HG03280 (cell line): ENCODE measurements around the gene HHAT.

Source experiments
- ATAC-seq: cut with Tn5 transposase; IDR thresholded peaks from one replicate; pipeline ENCODE4 v1.9.1; 2021; ENCODE audit warnings: mild to moderate bottlenecking, moderate library complexity; ENCODE audit not compliant: unreplicated experiment

HHAT gene

GRCh38 chr1:210328746-210329503 lies at the start of gene HHAT:
TSS of gene HHAT (plus strand) at chr1:210328902. CDS start at chr1:210348976, 20,074 bp downstream.
- ATAC-seq: peak; percentile 45

DNA sequence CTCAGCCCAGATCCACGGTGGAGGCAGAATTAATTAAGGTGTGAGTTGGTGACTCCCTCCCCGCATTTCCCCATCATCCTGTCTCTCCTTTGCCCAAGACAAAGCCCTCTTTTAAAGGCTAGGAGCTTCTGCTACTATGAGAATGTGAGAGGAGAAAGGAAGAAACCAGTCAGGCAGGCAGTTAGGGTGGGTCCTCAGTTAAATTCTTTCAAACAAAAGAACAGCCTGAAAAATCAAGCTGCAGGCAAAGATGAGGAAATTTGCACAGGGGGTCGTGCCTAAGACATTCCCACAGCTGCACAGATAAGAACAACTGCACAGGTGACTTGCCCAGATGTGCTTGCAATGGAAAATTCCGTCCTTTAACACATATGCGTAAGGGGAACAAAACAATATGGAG lies 48.5 kb upstream of the HHAT start:
- ATAC-seq: no peak

GRCh38 chr1:210288116-210288515 lies 40.6 kb upstream of the HHAT start:
- no peak for ATAC-seq

DNA sequence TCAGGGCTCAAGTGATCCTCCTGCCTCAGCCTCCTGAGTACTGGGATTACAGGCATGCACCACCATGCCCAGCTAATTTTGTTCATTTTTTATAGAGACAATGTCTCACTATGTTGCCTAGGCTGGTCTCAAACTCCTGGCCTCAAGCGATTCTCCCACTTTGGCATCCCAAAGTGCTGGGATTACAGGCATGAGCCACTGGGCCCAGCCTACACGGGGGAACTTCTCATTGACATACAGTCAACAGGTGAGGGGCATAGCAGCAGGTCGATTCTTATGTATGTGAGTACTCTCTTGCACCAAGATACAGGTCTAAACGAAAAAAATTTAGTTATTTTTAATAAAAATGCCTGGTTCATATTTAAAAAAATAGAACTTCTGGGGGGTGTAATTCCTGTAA lies 39.5 kb upstream of the HHAT start:
- ATAC-seq: no peak

DNA sequence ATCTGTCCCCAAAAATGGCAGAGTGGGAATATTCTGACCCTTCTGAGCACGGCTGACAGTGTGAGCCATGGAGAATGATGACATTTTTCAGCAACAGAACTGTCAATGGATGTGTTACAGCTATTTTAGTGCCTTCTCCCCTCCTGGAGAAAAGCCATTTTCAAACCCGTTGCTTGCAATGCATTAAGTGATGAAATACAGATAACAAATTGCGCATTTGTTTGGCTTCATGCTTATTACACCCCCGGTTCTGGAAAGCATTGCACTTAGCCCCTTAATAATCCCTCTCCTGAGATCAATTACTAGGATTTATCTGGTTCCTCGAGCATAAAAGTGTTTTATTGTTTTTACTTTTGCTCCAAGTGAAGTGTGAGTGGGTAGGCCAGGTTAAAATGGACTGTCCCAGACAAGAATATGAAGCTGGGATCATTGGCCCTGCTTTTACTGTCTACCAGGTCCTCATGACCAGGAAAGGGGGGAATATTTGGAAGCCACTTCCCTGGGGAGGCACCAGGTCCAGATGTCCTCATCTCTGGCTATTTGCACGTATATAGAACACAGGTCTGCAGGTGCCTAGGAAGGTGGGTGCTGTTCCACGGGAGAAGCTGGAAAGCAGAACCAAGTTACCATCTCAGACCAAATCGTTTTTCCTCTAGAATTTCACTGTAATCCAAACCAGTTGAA lies 37.5 kb upstream of the HHAT start:
- ATAC-seq: no peak

DNA sequence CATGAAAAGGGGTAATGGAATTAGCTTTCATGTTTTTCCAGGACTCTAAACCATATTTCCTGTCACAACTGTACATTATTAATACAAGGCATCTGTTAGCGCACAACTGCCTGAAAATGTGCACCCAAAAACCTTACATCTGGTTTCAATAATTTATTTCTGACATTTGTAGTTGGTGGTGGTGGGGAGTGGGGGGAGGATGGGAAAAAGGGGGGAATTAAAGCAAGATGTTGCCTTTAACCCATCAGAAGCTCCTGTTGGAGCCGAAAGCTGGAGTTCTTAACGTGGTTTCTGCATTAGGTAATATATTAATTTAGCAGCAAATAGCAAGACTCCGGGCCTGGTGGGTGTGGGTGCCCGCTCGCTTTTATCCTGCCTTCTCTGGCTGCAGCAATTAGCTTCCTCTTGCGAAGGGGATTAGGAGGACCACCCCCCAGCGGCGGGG lies 36.9 kb upstream of the HHAT start:
- ATAC-seq: no peak

- no peak for ATAC-seq
These were observed 36.4 kb upstream of the HHAT start for GRCh38 chr1:210292231-210292871.

DNA sequence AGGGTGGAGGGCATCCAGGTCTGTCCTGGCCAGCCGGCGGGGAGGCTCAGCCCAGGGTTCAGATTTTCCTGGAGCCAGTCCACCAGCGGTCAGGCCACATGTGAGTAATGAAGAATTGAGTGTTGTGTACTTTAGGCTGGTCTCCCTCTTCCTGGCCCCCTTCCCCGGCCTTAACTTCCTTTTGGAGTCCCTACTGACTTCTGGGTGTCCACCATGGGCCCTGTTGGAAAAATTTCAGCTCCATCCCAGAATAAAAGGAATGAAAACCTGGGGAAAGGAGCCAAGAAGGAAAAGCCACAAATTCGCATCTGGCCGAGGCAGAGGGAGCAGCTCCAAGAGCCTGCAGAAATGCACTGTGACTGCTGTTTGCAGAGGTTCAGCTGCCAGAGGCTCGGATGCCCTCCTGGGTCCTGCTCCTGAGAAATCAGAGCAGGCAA lies 35.5 kb upstream of the HHAT start:
- no peak for ATAC-seq

DNA sequence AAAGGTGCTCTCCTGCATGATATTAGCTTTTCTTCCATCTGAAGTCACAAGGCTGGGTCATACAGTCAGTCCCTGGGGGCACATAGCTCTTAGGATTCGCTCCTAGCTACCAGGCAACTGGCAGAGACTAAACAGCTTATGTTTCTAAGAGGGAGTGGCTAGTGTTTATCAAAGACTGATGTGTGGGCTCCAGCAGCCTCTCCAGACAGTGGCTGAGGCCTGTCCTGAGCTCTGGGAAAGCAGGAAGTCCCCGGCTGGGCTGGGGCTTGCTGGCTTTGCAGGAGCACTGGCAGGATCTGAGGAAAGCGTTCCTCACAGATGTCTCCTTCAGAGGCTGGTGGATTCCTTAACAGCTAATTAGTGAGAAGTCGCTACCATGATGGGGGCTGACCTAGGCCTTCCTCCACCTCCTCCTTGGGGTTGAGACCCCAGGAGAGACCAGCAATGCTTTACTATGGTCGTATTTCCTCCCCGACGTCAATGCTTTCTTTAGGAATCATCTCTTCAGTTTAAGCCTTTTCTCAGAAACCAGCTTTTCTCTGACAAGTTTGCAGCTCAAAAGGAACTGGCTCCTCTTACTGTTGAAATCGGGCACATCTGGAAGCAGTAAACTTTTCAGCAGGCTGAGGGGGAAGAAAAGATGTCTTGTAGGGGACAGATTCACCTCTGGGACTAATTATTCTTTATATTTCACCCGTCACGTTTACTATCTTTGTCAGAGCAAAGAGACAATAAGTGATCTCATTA lies 33.5 kb upstream of the HHAT start:
- no peak for ATAC-seq

GRCh38 chr1:210296682-210297081 lies 32.0 kb upstream of the HHAT start:
- no peak for ATAC-seq

DNA sequence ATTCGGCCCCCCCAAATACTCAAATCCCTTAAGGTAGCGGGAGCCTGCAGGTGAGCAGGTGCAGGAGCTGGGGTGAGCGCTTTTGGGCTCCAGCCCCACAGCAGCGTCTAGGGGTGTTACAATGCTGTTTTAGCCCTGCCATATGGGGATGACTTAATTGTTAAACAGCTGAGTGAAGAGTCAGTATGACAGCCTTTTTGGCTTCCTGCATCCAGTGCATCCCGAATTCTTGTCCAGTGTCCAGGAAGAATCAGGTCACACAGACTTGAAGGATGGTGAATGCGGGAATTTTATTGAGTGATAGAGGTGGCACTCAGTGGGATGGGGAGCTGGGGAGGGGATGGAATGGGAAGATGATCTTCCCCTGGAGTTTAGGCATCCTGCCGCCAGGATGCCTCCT lies 30.4 kb upstream of the HHAT start:
- ATAC-seq: no peak

DNA sequence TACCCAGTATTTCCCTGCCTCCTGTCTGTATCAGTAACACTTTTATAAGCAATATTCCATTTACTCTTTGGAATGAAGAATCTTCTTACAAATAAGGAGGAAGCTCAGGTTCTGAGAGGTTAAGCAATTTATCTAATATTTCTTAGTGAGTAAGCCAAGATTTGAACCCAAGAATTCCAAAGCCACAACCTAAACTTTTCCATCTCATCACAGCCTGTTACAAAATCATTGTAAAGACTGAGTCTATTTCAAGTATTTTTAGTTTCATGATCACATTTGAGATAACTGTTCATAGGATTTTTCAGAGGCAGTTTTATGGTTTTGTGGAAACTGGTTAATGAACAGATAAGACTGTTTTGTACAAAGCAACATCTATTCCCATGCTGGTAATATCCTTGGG lies 29.8 kb upstream of the HHAT start:
- ATAC-seq: no peak

DNA sequence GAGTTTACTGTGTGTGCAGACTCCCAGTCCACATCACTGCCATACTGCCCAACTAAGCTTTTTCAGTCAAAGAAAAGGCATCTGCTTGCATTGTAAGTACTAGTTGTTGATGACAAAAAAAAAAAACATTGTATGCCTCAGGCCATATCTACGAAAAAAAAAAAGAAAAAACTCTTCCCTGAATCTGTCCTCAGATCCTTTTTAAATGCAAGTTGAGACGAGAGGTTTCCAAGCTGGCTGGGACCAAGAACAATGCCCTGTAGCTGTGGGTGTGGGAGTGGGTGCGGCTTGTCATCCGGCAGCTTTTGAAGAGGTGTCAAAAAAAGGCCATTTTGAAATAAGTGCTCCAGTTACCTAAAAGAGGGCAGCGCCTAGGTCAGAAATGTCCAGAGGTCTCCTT lies 29.2 kb upstream of the HHAT start:
- no peak for ATAC-seq

- ATAC-seq: no peak
These were observed 27.6 kb upstream of the HHAT start for GRCh38 chr1:210300923-210301614.

DNA sequence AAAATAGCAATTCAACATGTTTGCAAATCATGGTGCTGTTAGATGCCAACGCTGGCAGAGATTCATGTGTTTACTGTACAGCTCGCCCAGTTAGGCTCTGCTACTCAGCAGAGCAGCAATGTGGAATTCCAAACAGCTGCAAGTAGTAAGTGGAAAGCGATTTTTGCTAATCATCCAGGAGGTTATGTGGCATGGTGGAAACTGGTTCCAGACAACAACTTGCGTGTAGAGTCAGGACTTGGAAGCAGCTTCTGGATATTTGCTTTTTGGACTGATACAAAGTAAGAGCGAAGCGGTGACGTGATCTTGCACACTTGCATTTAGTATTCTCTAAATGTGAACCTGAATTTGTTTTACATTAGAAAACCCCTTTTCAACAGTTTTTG lies 27.1 kb upstream of the HHAT start:
- ATAC-seq: no peak

DNA sequence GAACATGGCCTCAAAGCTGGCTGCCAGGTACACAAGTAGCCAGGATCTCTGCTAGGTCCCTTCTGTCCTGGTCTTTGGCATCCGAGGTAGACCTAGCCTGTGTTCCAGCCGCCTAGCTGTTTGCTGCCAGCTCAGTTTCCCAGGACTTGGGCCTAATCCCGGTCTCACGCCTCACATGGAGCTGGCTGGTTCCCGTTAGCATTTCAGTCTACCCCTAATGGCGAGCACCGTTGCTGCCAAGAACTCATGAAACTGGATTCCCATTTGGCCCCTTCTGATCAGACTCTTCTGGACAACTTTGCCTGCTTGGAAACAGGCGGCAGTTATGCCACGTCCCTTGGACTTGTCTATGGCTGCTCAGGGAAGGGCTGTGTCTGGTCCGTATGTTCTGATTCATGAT lies 26.2 kb upstream of the HHAT start:
- no peak for ATAC-seq

- no peak for ATAC-seq
These were observed 25.3 kb upstream of the HHAT start for GRCh38 chr1:210303391-210303790.

GRCh38 chr1:210310562-210311153 lies 18.0 kb upstream of the HHAT start:
- no peak for ATAC-seq

- no peak for ATAC-seq
These were observed 16.8 kb upstream of the HHAT start for GRCh38 chr1:210311726-210312493.
